Bronchial epithelial cell (primary cell): ENCODE results near the gene PRTFDC1. TPM values are rescaled to one million over a fixed set of nuclear protein-coding genes. Genes with fewer than 3 reads are reported as not detected.

Experiments
- DNase-seq: peaks from one replicate; pipeline ENCODE4 v3.0.0-alpha.2; 2010; ENCODE audit warnings: low read depth
- FAIRE-seq: peaks from 2 replicates; lab custom pipeline; 2011; peaks lifted over from hg19 to GRCh38; lab: Jason Lieb, UNC
- H3K27me3 ChIP-seq: 2 replicates; pipeline ENCODE4 v1.5.1; 2011; ENCODE audit warnings: low read length; ENCODE audit not compliant: control insufficient read depth, insufficient read depth
- H3K36me3 ChIP-seq: 2 replicates; pipeline ENCODE4 v1.5.1; 2011; ENCODE audit warnings: low read length; ENCODE audit not compliant: control insufficient read depth, insufficient read depth
- H3K4me3 ChIP-seq: 2 replicates; pipeline ENCODE4 v1.5.1; 2011; ENCODE audit warnings: mild to moderate bottlenecking, low read depth, low read length, control low read depth
- total RNA-seq: library from RNA; depleted of rRNA; stranded (reverse); fragments of >200 nt; gene quantifications from 2 replicates; pipeline ENCODE4 v1.2.1, GENCODE V29; 2014
- TF ChIP-seq, protein P1 (sequence below): IDR thresholded peaks from 2 replicates; pipeline ENCODE4 v1.5.1; 2011; ENCODE audit warnings: mild to moderate bottlenecking, moderate library complexity, low read length, control low read depth, inconsistent platforms; ENCODE audit not compliant: insufficient read depth, severe bottlenecking

PRTFDC1 gene
- total RNA-seq, 1 donor from 2014 or later, result 5.5 TPM

DNA sequence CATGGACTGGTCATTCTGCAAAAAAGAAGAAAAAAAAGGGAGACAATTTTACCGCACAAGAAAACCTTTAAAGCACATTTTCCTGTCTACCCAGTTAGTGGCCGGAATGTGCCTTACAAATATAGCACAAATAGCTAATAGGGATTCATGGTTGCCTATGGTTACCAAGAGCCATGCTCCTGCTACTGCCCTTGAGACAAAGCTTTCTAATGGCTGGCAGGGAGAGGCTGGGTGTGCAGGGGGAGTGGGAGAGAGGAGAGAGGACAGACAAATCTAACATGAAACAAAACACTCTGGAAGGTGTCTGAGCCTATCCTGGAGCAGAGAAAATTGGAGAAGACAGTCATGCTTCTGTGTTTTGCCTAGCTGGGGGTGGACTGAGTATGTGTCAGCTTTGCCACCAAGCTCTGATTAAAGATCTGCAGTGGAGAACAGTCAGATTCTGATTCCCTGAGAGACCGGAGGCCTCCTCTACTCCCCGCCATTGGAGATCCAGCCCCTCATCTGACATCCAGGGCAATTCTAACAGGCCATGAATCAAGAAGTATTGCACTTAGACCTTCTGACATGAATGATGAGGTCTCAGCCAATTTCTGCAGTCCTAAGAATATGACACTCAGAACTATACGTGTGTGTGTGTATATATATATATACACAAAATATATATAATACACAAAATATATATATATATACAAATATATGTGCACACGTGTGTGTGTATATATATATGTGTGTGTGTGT, 80.2 kb downstream of the PRTFDC1 start:
- FAIRE-seq (peak; percentile 55), DNase-seq (no peak)
- H3K27me3 ChIP-seq, result no peaks in the 10 kb centered on the region
- no peak overlapping the region for H3K4me3 ChIP-seq
- TF ChIP-seq, protein P1, sequence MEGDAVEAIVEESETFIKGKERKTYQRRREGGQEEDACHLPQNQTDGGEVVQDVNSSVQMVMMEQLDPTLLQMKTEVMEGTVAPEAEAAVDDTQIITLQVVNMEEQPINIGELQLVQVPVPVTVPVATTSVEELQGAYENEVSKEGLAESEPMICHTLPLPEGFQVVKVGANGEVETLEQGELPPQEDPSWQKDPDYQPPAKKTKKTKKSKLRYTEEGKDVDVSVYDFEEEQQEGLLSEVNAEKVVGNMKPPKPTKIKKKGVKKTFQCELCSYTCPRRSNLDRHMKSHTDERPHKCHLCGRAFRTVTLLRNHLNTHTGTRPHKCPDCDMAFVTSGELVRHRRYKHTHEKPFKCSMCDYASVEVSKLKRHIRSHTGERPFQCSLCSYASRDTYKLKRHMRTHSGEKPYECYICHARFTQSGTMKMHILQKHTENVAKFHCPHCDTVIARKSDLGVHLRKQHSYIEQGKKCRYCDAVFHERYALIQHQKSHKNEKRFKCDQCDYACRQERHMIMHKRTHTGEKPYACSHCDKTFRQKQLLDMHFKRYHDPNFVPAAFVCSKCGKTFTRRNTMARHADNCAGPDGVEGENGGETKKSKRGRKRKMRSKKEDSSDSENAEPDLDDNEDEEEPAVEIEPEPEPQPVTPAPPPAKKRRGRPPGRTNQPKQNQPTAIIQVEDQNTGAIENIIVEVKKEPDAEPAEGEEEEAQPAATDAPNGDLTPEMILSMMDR, result no peak
- H3K36me3 ChIP-seq, result no peaks in the 10 kb centered on the region

DNA sequence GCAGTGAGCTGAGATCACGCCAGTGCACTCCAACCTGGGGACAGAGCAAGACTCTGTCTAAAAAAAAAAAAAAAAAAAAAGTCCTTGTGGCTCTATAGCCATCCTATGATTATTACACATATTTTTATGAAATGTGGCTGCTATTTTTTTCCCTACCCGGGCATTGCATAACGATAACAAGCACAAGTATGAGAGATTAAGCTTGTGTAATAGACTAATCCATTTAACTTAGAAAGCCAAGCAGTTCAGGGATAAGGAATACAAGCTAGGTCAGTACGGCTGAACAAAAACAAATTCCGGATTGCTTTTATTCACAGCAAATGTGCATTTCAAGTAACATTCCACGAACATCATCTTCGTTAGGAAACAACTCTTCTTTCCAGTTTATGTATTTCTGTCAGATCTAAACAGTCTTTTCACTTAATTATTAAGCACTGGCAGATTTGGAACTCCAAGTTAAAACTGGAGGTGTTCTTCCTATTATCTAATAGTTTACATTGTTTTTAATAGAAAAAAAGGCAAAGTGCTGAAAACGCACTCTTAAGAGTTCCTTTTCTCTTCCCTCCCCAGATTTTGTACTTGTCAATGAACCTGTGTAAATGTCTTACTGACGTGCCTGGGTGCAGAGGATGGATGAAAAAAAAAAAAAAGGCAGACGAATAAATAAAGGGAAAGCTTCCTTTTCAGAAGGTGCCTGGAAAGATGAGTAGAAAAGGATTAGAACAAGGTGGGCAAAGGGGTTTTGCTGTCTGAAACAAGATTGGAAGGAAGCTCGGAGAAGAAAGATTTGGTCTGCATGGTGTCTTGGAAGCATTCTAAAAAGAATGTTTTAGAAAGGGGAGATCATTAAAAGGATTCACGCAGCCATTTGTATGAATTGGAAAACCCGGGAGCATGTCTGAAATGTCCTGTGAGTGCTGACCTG, 81.1 kb downstream of the PRTFDC1 start:
- DNase-seq (no peak), FAIRE-seq (no peak)
- H3K4me3 ChIP-seq, result no peak overlapping the region
- TF ChIP-seq, protein P1, result no peak
- no peaks in the 10 kb centered on the region for H3K27me3 ChIP-seq
- H3K36me3 ChIP-seq, result no peaks in the 10 kb centered on the region

DNA sequence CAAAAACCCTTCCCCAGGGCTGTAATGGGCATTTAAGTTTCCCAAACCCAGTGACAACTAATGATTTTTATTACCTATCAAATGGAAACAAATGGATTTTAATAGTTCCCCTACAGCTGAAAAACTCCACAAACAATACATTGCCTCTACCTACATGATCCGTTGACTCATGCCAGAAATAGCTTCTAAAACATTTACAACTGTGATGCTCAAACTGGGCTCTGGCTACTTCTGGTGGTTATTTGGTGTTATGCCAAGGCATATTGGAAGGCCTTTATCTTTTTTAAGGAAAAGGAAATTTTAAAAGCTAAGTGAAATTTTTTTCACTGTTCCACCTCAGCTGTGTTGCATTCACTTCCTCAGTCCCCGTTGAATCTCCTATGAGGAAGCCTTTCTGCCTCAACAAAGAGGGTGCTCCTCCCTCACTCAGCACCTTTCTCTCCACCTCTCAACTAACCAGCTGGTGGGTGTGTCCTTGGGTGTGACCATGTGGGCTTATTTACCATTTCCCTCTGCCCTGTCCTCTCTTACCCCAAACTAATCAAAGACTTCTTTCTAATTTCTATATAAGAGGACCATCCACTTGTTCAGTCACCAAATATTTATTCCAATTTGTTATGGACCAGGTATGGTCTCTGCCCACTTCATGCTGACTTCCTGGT, 82.9 kb downstream of the PRTFDC1 start:
- no peaks in the 10 kb centered on the region for H3K27me3 ChIP-seq
- DNase-seq (no peak), FAIRE-seq (no peak)

DNA sequence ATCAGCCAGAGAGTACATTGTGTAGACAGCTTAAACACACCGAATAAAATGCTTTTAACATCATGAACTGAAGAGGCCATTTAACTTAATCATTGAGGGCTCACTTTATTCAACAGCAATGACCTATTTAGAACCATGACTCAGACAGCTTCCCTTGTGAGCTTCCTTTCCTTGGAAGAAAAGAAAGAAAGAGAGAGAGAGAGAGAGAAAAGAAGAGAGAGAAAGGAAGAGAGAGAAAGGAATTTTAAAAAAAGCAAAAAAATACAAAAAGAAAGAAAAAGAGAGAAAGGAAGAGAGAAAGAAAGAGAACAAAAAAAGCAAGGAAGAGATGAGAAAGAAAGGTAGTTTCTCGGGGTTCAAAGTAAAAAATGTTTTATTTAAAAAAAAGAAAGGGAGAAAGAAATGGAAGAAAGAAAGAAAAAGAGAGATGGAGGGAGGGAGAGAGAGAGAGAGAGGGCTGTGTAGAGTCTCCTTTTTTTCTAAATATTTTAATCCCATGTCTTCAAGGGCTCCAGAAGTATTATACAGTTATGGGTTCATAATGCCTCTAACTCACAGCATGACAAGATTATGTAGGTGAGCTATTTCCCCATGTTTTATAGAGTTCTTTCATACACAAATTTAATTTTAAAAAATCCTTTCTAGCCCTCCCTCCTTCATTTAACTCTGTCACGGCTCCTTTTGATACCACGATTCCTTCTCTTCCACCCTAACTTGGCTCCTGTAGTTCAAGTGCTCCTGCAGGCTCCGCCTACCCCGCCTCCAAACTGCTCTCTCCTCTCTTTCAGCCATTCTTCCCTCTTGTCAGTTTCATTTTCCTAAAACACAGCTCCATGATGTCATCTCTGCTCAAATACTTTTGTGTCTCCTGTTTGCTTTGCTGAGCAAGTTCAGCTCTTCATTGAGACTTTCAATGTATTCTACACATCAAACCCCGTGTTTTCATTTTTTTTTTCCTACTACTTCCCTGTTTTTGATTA, 85.5 kb downstream of the PRTFDC1 start:
- Histone ChIP-seq H3K27me3 (no peaks in the 10 kb centered on the region), H3K4me3 (no peak overlapping the region), H3K36me3 (no peaks in the 10 kb centered on the region)
- TF ChIP-seq, protein P1, result no peak
- peak; percentile 80 for DNase-seq
- FAIRE-seq, result no peak

More for the DNA sequence above, 82.9 kb downstream of the PRTFDC1 start:
- Histone ChIP-seq H3K36me3 (no peaks in the 10 kb centered on the region), H3K4me3 (no peak overlapping the region)
- TF ChIP-seq, protein P1, result no peak

DNA sequence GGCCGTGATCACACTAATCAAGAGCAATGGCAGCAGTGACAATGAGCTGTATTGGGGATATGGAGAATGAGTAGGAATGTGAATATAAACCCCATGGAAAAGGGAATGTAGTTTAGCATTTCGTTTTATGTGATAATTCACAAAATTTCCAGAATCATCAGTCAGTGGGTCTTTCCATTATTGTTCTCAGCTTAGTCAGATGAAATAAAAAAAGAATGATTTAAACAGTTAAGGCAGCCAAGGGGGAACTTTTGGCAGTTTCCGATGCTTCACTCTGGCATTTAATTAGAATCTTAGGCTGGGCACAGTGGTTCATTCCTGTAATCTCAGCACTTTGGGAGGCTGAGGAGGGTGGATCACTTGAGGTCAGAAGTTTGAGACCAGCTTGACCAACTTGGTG, 86.6 kb downstream of the PRTFDC1 start:
- H3K27me3 ChIP-seq, result no peaks in the 10 kb centered on the region
- no peak for DNase-seq
- no peak for FAIRE-seq
- H3K4me3 ChIP-seq, result no peak overlapping the region
- TF ChIP-seq, protein P1, result no peak
- no peaks in the 10 kb centered on the region for H3K36me3 ChIP-seq
